DOHH2 (cell line): ENCODE measurements around the gene WDR75.

Source experiments
- CTCF ChIP-seq: fragments of 200-600 bp; sonication (generic); IDR thresholded peaks from one replicate; pipeline ENCODE4 v1.5.1; 2014; ENCODE audit warnings: antibody characterized with exemption, mild to moderate bottlenecking, low read depth, low read length; ENCODE audit not compliant: poor library complexity, severe bottlenecking
- EZH2phosphoT487 ChIP-seq: fragments of 200-600 bp; sonication (generic); IDR thresholded peaks from 2 replicates; pipeline ENCODE4 v1.6.1; 2017; ENCODE audit warnings: borderline replicate concordance, mild to moderate bottlenecking, antibody characterized with exemption, low read length, moderate library complexity, mixed read lengths

GRCh38 chr2:189517847-189518535 lies 76.7 kb downstream of the WDR75 start:
- TF ChIP-seq CTCF, result no peak
- no peak for TF ChIP-seq EZH2phosphoT487
